Tibial nerve (tissue), 4 donors: ENCODE results near the gene MBOAT1.

ENCODE experiments used
- CTCF ChIP-seq, 5 experiments: fragments of 200-600 bp in 3 of 5; fragments of 450-650 bp in 2 of 5; sonication (generic) in 3 of 5; IDR thresholded peaks; one replicate each; pipeline ENCODE4 v1.5.1; 2016 to 2019; ENCODE audit warnings: antibody characterized with exemption in 5 of 5, mild to moderate bottlenecking in 3 of 5, moderate library complexity in 2 of 5
- EP300 ChIP-seq, 2 donors: sonication (generic); formaldehyde crosslinking; IDR thresholded peaks; one replicate each; pipeline ENCODE4 v1.6.1; 2017; ENCODE audit warnings: antibody characterized with exemption in 2 of 2, mild to moderate bottlenecking in 1 of 2
- POLR2A ChIP-seq, 2 donors: fragments of 450-650 bp; IDR thresholded peaks; one replicate each; pipeline ENCODE4 v1.6.1; 2017; ENCODE audit warnings: antibody characterized with exemption in 2 of 2, mild to moderate bottlenecking in 2 of 2, moderate library complexity in 2 of 2

GRCh38 chr6:20071998-20072397, 140.3 kb downstream of the MBOAT1 start:
- no peak for TF ChIP-seq POLR2A (IDR thresholded peaks at IDR 0.05)
- TF ChIP-seq CTCF (IDR thresholded peaks at IDR 0.05) = no peak
- TF ChIP-seq EP300 (IDR thresholded peaks at IDR 0.05) = no peak
